SW 1271 (cell line): ENCODE data around the gene TTLL6.
"Not testable (repeated sequence)": the region's sequence is repeated elsewhere in the genome, so short reads cannot be mapped to it uniquely, and the experiment has no call there.

Experiments
- DNase-seq, 2 experiments: peaks; one replicate each; lab custom pipeline; 2025; lab: John Stamatoyannopoulos, UW

The TTLL6 gene

DNA sequence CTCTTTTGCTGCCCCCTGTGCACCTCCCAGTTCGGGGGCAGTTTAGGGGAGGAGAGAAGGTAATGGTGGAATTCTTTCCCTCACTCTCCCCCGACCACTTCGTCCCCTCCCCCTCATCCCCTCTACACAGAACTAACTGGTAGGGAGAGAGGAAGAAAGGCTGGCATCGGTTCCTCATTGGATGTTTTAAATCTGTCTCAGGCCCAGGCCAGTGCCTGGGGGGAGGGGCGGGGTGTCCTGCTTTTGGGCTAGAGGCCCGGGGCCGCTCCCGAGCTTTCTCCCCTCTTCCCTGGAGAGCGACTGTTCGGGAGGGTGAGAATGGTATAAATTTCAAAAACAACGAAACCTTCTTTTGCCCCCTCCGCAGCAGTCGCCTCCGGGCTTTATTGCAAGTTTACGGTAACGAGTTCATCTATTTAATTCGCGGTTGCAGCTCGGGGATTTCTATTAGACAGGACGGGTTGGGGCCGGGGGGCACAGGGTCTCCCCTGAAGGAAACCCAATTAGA is 94.1 kb downstream of the TTLL6 start, which contains the start of gene PRAC2:
Gene PRAC2 (plus strand): TSS at position 271 of the 508 bp plus-strand sequence. CDS start 1,226 bp downstream, outside the sequence.
- DNase-seq: no peak

DNA sequence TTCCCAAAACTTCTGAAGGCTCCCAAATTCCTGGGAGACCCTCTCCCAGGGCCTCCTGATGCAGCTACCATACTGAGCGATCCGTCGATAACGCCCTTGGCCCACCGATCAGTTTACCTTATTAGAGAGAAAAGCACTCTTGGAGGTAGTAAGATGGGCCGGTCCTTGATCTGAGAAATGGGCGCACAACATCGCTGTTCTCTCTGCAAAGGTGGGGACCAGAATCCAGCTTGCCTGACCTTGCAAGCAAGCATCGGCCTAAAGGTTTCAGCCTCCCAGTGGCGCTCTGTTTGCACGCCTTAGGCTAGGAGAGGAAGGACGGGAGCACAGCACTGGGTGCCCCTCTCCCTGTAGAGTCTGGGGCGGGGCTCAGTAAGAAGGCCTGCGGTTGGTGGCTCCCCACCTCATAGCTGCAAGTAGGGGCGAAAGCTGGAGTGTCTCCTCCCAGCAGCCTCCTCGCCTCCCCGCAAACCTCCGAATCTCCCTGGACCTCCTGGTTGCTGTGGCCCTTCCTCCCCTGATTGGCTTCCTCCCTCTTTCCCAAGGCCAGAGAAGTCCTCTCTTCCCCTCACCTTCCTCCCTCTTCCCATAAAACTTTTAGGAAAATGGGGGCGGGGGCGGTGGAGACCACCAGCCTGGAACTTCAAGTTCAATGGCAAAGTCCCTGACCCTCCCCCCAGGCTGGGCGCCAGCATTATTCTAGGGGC is 94.7 kb downstream of the TTLL6 start, which contains the start of gene PRAC1:
Gene PRAC1 (minus strand): TSS at position 318 of the 707 bp plus-strand sequence. CDS start 126 bp downstream, at position 192.
- no peak for DNase-seq

DNA sequence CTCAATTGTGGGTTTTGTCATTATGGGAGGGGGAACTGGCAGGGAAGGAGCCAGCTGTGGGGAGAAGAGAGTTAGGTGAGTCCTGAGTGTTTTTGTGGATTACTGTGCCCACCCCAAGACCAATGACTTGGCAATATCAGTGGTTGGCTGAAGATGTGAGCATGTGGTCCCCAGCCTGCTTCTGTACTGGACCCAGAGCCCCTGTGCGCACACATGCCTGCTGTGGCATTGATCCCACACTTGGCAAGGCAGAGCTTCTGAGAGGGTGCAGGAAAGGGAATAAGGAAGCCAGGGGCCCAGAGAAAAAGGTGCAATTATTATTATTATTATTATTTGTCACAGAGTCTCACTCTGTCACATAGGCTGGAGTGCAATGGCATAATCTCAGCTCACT is 96.0 kb downstream of the TTLL6 start:
- DNase-seq: no peak

DNA sequence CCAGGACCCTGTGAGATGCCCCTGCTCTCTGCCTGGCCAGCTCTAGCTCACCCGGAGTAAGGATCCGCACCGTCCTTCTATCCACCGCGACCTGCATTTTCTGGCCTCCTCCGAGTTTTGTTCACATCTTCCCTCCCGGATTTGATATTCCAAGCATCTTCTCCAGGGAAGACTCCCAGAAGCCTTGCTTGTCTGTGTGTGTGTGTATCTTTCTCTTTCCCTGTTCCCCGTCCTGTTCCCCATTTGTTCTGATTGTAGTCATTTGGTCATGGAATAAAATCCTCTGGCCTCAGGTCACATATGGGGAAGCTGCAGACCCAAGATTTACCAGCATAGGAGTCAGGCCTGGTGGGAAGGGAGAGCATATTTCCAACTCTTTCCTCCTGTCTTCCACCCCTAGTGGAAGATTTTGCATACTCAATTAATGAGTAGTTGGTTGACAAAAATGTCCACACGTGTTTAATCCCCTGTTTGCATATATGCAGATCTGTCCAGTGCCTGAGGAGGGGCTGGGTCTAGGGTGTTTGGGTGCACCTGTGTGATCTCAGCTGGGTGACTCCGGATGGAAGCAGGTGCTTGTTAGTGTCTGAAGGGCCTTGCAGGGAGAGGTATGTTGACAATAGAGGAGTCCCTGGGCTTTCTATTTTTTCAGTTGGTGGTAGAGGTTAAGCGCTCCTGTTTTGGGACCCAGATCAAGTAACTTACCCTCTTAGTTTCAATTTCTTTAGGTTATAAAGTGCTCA is 96.6 kb downstream of the TTLL6 start:
- no peak for DNase-seq

DNA sequence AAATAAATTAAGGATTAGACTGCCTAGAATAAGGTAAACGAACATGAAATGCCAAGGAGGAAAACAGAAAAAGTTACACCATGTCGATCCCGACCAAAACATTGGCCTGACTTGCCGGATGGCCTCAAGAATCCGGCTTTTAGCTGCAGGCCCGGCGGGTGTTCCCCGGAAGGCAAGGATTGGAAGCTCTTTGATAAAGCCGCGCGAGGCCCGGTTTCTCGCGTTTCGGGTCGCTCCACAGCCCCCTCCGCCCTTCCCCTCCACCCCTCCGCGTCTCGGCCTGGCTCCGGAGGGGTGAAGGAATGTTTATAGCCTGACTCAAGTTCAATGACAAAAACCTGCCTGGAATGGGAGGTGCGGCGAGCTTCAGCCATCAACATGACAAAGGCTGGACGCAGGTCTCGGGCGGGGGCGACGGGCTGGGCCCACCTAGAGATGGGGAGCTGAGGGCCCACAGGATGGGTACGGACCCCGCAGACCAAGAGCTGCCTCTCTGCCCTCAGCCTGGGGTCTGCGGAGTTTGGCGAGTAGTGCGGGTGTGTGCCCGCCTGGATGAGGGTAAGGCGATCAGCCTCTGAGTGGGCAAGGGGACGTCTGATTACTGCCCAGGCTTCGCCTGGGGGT is 97.3 kb downstream of the TTLL6 start:
- no peak for DNase-seq

DNA sequence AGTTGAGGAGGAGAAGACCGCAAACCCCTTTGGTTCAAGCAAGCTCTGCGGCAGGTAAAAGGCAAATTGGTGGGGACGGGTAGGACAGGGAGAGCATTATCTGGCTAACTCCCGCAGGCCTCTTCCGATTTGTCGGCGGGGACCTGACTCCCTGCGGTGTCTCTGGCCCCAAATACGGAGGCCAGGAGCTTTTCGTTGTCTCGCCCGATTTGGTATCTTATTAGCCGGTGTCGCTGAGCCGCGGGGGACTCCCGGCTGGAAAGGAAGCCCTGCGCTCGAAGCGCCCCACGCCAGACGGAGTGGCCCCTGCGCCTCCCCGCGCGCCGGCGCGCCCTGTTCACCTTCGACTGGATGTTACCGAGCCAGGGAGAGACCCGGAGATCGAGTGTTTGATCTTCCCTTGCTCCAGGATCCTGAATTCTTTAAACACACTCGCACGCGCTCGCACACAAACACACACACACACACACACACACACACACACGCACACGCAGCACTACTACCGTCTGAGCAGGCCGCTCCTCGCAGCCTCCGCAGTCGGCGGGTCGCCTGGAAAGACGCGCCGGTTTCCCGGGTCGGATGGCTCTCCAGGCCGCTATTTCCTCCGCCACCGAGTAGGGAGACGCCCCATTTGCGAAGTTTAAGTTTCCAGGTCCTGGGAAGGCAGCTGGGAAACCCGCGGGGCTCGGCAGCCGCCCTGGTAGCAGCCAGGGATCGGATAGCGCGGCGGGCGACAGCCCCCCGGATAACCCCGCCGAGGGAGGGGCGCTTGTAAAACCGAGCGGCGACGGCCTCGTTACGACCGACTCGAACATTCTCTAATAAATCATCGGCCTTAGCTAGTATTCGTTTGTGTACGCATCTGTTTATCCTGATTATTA is 98.0 kb downstream of the TTLL6 start:
- DNase-seq: no peak

DNA sequence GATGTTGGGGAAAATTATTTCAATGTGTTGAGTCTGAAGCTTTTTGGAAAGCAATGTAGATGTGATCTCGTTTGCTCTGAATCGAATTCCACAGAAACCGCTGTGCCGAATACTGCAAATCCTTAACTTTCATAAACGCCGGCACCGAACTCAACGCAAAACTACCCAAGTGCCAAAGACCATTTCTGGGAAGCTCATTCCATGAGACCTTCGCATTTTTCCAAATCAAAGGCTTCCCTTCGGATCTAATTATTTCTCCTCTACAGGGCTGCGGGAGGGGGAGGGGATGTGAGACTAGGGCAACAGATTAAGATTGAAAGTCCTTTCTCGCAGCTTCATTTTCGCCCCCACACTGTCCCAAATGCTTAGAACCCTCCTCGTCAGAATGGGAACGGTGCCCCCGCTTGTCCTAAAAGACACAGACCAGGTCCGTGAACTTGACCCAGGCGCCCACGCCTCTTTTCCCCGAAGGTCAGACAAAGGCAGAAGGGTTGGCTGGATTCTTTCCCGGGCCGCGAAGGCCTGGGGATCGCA is 98.7 kb downstream of the TTLL6 start:
- no peak for DNase-seq

DNA sequence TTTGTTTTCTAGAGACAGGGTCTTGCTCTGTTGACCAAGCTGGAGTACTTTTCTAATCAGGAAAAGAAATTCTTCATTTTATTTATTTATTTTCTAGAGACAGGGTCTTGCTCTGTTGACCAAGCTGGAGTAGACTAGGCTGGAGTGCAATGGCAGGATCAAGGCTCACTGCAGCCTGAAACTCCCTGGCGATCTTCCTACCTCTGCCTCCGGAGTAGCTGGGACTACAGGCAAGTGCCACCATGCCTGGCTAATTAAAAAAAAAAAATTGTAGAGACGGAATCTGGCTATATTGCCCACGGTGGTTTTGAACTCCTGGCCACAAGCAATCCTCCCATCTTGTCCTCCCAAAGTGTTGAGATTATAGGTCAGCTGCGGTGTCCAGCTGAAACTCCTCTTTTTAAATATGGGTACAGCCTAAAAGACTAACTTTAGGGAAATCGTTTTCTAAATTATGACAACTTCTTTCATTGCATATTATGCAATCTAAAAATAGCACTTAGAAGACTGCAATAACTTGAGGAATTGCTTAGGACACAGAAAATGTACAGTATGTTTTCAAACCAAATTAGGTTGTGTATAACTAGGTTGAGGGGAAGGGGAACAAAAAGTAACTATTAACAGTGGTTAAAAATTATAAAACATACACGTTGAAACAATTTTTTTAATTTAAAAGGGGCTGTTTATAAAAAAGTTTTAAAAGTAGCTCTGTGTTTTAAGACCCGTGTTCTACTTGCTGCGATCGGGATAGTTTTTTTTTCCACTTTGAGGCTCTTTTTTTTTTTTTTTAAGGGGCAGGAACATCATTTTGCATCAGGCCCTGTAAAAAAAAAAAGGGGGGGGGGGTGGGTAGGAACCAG is 99.4 kb downstream of the TTLL6 start:
- no peak for DNase-seq

DNA sequence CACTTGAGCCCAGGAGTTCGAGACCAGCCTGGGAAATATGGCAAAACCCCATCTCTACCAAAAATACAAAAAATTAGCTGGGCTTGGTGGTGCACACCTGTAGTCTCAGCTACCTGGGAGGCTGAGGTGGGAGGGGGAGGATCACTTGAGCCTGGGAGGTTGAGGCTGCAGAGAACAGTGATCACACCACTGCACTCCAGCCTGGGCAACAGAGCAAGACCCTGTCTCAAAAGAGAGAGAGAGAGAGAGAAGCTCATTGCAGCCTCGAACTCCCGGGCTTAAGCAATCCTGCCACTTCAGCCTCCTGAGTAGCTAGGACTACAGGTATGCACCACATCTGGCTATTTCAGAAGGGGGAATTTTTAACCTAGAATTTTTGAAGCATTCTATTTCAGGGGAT is 100.5 kb downstream of the TTLL6 start:
- not testable (repeated sequence) for DNase-seq

DNA sequence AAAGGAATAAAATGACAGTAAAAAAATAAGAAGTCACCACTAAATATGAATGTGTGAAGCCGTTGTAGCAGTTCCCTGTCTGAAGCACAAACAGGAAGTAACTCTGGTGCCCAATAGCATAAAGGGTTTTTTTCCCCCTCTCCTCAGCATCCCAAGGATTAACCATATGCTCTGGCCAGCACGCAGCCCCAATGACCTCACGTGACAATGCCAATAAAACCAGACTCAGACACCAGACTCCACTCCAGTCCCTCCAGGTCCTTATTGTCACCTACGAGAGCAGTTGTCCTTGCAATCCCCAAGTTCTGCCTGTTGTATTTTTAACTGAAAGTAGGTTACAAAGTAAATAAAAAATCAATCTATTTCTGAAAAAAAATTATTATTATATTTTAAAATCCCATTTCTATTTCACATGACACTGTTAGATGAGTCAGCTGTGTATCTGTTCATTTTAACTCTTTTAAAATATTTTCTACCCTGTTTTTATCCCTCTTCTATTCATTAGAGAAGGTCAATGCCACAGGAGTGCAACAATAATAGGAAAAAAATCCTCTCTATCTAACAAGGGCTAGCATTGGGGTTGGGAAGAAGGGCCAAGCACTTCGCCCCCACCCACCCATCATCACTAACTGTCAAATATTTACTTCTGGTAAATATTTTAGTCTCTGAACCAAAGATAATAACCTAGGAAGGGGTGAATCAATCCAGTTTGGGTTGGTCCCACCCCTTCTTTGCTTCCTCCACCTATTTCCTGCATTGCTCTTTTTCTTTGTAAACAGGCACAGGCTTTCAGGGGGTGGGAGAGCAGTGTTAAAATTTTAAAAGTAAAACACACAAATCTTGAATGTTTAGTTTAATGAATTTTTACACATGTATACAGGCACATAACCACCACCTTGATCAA is 101.3 kb downstream of the TTLL6 start:
- no peak for DNase-seq
